Hepatocyte (in vitro differentiated cells): Measurements from ENCODE around the gene SLC16A8. TPM values are rescaled to one million over a fixed set of nuclear protein-coding genes. Genes with fewer than 3 reads are reported as not detected.

Experiments
- DNase-seq: peaks from one replicate; pipeline ENCODE4 v3.0.0-alpha.2; 2016; ENCODE audit warnings: low spot score
- H2AFZ ChIP-seq: fragments of 200-600 bp; sonication (generic); 2 replicates; pipeline ENCODE4 v1.6.0; 2016; ENCODE audit warnings: antibody characterized with exemption, mild to moderate bottlenecking
- H3K27ac ChIP-seq: fragments of 200-600 bp; sonication (generic); 2 replicates; pipeline ENCODE4 v1.5.1; 2016; ENCODE audit warnings: mild to moderate bottlenecking
- H3K27me3 ChIP-seq: fragments of 200-600 bp; sonication (generic); 2 replicates; pipeline ENCODE4 v1.6.1; 2016
- H3K36me3 ChIP-seq: fragments of 200-600 bp; sonication (generic); replicated peaks from 2 replicates; pipeline ENCODE4 v1.5.1; 2016; ENCODE audit warnings: low read depth; ENCODE audit not compliant: insufficient read depth
- H3K4me1 ChIP-seq: fragments of 200-600 bp; sonication (generic); 2 replicates; pipeline ENCODE4 v1.5.1; 2016; ENCODE audit warnings: mild to moderate bottlenecking, moderate library complexity; ENCODE audit not compliant: insufficient read depth
- H3K4me2 ChIP-seq: fragments of 200-600 bp; sonication (generic); 2 replicates; pipeline ENCODE4 v1.6.0; 2016
- H3K4me3 ChIP-seq: fragments of 200-600 bp; sonication (generic); 2 replicates; pipeline ENCODE4 v1.5.1; 2016; ENCODE audit warnings: mild to moderate bottlenecking
- H3K79me2 ChIP-seq: fragments of 200-600 bp; sonication (generic); 2 replicates; pipeline ENCODE4 v1.6.0; 2017; ENCODE audit warnings: mild to moderate bottlenecking
- H3K9me2 ChIP-seq: fragments of 200-600 bp; sonication (generic); replicated peaks from 2 replicates; pipeline ENCODE4 v1.6.0; 2017; ENCODE audit warnings: mild to moderate bottlenecking; ENCODE audit not compliant: insufficient read depth
- H3K9me3 ChIP-seq: fragments of 200-600 bp; sonication (generic); 2 replicates; pipeline ENCODE4 v1.5.1; 2016; ENCODE audit warnings: low read depth, mild to moderate bottlenecking
- H4K20me1 ChIP-seq: fragments of 200-600 bp; sonication (generic); 2 replicates; pipeline ENCODE4 v1.6.0; 2016; ENCODE audit warnings: mild to moderate bottlenecking; ENCODE audit not compliant: insufficient read depth, poor library complexity, severe bottlenecking
- EZH2 ChIP-seq: fragments of 200-600 bp; sonication (generic); IDR thresholded peaks from 2 replicates; pipeline ENCODE4 v1.6.1; 2016; ENCODE audit warnings: antibody characterized with exemption, mild to moderate bottlenecking, borderline replicate concordance
- EZH2phosphoT487 ChIP-seq: fragments of 200-600 bp; sonication (generic); IDR thresholded peaks from one replicate; pipeline ENCODE4 v1.6.1; 2018; ENCODE audit warnings: antibody characterized with exemption, mild to moderate bottlenecking, low read depth, moderate library complexity; ENCODE audit not compliant: unreplicated experiment, severe bottlenecking
- WGBS: methylation state at CpG from one replicate; pipeline ENCODE4 v1.1.6; 2016; ENCODE audit warnings: low lambda C conversion rate; ENCODE audit errors: missing lambda C conversion rate; 5-methylcytosine and 5-hydroxymethylcytosine counted together
- polyA plus RNA-seq: library from polyadenylated mRNA; unstranded; fragments of >200 nt; fragmentation: Nextera tagmentation; extraction: Ambion mirVana; gene quantifications from 2 replicates; pipeline ENCODE4 v1.2.1, GENCODE V29; 2016
- total RNA-seq: library from RNA; depleted of rRNA; stranded (reverse); fragments of >200 nt; gene quantifications from 2 replicates; pipeline ENCODE4 v1.2.3, GENCODE V29; 2014
- TF ChIP-seq, protein P1 (sequence below): fragments of 200-600 bp; sonication (generic); IDR thresholded peaks from 2 replicates; pipeline ENCODE4 v1.5.1; 2016; ENCODE audit warnings: antibody characterized with exemption, mild to moderate bottlenecking; ENCODE audit not compliant: poor library complexity

Gene SLC16A8
- total and polyA plus RNA-seq, 2 experiments from 2014 or later: 0.63 TPM; not detected in 1

DNA sequence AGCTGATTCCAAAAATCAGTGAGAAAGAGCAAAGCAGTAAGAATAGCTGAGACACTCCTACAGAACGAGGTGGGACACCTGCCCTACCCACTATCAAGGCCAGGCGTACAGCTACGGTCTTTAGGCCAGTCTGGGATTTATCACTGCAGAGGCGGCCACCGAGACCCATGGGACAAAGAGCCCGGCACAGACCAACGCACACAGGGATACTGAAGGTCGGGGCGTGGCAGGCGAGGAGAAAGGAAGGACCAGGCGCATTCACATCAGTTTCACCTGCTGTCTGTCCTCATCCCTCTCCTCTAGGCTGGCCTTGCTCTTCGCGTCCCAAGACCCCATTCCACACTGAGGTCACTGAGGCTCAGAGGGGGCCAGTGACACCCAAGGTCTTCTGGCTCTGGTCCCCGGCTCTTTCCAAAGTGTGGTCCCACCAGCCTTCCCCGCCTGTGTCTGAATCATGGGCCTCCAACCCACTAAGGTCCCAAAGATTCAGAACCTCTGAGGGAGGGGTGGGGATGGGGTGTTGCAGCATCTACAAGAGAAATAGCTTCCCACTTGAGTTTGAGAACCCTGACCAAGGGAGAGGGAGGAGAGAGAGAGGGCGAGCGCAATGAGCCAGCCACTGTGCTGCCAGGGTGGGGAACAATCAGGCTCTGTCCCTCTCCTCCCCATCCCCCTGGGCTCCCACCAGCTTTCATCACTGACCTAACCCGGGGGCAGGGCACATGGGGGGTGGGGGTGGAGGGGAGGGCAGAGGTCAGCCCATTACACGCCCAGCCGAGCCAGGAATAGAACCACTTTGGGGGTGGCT is 34.0 kb downstream of the SLC16A8 start:
- 84% methylated on average over 20 of the region's 20 CpGs for WGBS
- Histone ChIP-seq H3K27me3 (no peaks in the 10 kb centered on the region), H4K20me1 (no peaks in the 10 kb centered on the region), H3K9me2 (no peaks in the 10 kb centered on the region), H3K27ac (no peak overlapping the region), H3K4me3 (no peak overlapping the region), H3K79me2 (no peaks in the 10 kb centered on the region), H3K36me3 (no peaks in the 10 kb centered on the region), H3K4me2 (no peak overlapping the region), H3K9me3 (no peaks in the 10 kb centered on the region), H2AFZ (no peak overlapping the region), H3K4me1 (no peaks in the 10 kb centered on the region)
- DNase-seq: no peak
- TF ChIP-seq EZH2 (no peak), EZH2phosphoT487 (no peak)
- TF ChIP-seq, protein P1, sequence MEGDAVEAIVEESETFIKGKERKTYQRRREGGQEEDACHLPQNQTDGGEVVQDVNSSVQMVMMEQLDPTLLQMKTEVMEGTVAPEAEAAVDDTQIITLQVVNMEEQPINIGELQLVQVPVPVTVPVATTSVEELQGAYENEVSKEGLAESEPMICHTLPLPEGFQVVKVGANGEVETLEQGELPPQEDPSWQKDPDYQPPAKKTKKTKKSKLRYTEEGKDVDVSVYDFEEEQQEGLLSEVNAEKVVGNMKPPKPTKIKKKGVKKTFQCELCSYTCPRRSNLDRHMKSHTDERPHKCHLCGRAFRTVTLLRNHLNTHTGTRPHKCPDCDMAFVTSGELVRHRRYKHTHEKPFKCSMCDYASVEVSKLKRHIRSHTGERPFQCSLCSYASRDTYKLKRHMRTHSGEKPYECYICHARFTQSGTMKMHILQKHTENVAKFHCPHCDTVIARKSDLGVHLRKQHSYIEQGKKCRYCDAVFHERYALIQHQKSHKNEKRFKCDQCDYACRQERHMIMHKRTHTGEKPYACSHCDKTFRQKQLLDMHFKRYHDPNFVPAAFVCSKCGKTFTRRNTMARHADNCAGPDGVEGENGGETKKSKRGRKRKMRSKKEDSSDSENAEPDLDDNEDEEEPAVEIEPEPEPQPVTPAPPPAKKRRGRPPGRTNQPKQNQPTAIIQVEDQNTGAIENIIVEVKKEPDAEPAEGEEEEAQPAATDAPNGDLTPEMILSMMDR: no peak

DNA sequence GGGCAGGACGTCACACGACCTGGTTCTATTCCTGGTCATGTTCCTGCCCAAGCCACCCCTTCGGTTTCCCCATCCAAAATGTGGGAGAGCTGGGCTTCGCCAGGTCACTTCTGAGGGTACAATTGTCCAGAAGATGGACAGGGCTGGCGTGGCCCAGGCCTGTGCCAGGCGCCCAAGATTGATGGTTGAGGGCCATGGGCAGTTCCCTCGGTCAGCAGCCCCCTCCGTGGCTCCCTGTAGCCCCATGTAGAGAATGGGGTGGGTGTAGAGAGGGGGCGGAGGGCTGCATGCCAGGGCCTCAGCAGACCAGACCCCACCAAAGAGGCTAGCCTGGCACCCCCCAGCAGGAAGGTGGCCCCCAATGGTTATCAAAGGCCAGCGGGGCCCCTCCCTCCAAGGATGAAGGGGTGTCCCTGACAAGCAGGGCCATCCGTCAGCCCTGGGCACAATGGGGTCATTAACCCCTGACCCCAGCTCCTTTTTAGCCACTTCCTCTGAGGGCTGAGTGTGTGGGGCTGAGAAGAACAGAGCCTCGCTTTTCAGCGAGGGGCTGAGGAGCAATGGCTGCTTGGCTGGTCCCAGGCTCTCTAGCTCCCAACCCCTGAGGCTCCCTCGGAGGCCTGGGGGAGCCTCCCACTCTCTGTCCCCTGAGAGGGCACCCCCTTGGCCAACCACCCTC is 37.8 kb downstream of the SLC16A8 start:
- H2AFZ ChIP-seq: no peak overlapping the region
- H4K20me1 ChIP-seq: no peaks in the 10 kb centered on the region
- DNase-seq: no peak
- H3K9me2 ChIP-seq: no peaks in the 10 kb centered on the region
- WGBS: 77% methylated on average over 14 of the region's 14 CpGs
- H3K36me3 ChIP-seq: no peaks in the 10 kb centered on the region
- H3K9me3 ChIP-seq: no peaks in the 10 kb centered on the region
- H3K4me2 ChIP-seq: no peak overlapping the region
- no peaks in the 10 kb centered on the region for H3K79me2 ChIP-seq
- TF ChIP-seq EZH2phosphoT487 (no peak), EZH2 (no peak)
- TF ChIP-seq, protein P1: no peak
- no peaks in the 10 kb centered on the region for H3K27me3 ChIP-seq
- H3K4me1 ChIP-seq: no peaks in the 10 kb centered on the region
- no peak overlapping the region for H3K4me3 ChIP-seq
- no peak overlapping the region for H3K27ac ChIP-seq

DNA sequence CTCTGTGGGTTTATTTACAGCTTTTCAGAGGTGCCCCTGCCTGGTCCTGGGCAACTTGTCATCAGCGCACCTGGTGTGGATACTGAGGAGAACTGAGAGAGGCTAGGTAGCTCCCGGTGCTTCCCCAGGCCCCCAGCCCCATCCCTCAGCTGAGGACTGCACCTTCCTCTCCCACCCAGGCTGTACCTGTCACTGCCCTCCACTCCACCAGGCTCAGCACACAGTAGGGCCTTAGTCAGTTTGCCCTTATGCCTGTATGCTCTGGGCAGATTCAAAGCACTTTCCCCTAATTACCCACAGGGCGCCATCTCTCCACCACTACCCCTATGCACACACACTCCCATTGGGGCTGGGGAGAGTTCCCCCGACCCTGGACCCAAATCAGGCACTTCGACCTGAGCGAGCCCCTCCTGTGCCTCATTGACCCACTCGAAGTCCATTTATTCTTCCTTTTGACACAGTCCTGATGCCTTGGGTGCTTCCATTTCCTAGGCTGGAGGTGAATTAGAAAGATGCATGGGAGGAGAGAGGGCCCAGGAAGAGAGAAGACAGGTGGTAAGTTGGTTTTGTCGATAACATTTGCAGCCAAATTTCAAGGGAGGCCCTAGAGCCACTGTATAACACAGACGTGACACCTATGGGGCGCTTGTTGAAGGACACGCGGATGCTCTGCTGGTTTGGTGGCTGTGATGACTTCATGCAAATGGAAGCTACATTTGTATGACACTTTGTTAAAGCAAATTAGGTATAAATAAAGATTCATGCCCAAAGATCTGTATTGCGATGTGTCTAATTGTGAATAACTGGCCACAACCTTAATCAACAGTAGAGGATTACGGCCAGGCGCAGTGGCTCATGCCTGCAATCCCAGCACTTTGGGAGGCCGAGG is 40.6 kb downstream of the SLC16A8 start:
- H3K79me2 ChIP-seq: no peaks in the 10 kb centered on the region
- no peak overlapping the region for H3K27ac ChIP-seq
- H4K20me1 ChIP-seq: no peaks in the 10 kb centered on the region
- 91% methylated on average over 16 of the region's 16 CpGs for WGBS
- H3K9me2 ChIP-seq: no peaks in the 10 kb centered on the region
- no peaks in the 10 kb centered on the region for H3K27me3 ChIP-seq
- no peak overlapping the region for H2AFZ ChIP-seq
- no peak for DNase-seq
- H3K4me1 ChIP-seq: no peaks in the 10 kb centered on the region
- H3K4me2 ChIP-seq: no peak overlapping the region
- no peaks in the 10 kb centered on the region for H3K36me3 ChIP-seq
- H3K4me3 ChIP-seq: no peak overlapping the region
- H3K9me3 ChIP-seq: no peaks in the 10 kb centered on the region
- TF ChIP-seq EZH2phosphoT487 (no peak), EZH2 (no peak)
- TF ChIP-seq, protein P1: no peak
